Caco-2 (cell line): ENCODE measurements around the gene SMIM44. TPM values are rescaled to one million over a fixed set of nuclear protein-coding genes. Genes with fewer than 3 reads are reported as not detected.
A peak's percentile ranks its signal among the peaks of the same experiment; 100 is the strongest.

Experiments used
- BruUV-seq: library from RNA; stranded (reverse); fragments of 400-500 nt; replicated peaks from 2 replicates; lab custom pipeline; 2021; lab: Mats Ljungman, UMichigan
- CTCF ChIA-PET: fragments of 300-600 bp; sonication (Branson Sonifier 250); formaldehyde crosslinking; loops from one replicate; lab custom pipeline; 2022; ENCODE audit warnings: antibody characterized with exemption; lab: Charles Lee
- POLR2A ChIA-PET: fragments of 300-600 bp; sonication (Branson Sonifier 250); formaldehyde crosslinking; loops from one replicate; lab custom pipeline; 2022; ENCODE audit warnings: antibody characterized with exemption; lab: Charles Lee
- DNase-seq, 2 experiments: peaks; one replicate each; pipeline versions ENCODE4 v3.0.0 to v3.0.0-alpha.2; 2020 to 2022
- H3K27me3 ChIP-seq: replicated peaks from 2 replicates; pipeline ENCODE4 v1.6.0; 2011; ENCODE audit warnings: low read length; ENCODE audit not compliant: control insufficient read depth, insufficient read depth
- H3K36me3 ChIP-seq: 2 replicates; pipeline ENCODE4 v1.5.1; 2011; ENCODE audit warnings: low read length; ENCODE audit not compliant: control insufficient read depth, insufficient read depth
- H3K4me1 ChIP-seq: fragments of 250-450 bp; sonication (Bioruptor Pico); 2 replicates; pipeline ENCODE4 v1.5.1; 2020; ENCODE audit warnings: mild to moderate bottlenecking
- H3K4me3 ChIP-seq: 2 replicates; pipeline ENCODE4 v1.5.1; 2011; ENCODE audit warnings: low read depth, mild to moderate bottlenecking, control low read depth, low read length
- H3K9me3 ChIP-seq: fragments of 250-450 bp; sonication (Bioruptor Pico); 2 replicates; pipeline ENCODE4 v1.5.1; 2020; ENCODE audit warnings: mild to moderate bottlenecking, moderate library complexity
- H3K27ac Mint-ChIP-seq: one replicate; pipeline ENCODE4 v1.8.0; 2022; ENCODE audit warnings: mixed read lengths; ENCODE audit not compliant: unreplicated experiment
- H3K27me3 Mint-ChIP-seq: one replicate; pipeline ENCODE4 v1.8.0; 2022; ENCODE audit warnings: mixed read lengths; ENCODE audit not compliant: insufficient read depth, unreplicated experiment
- H3K36me3 Mint-ChIP-seq: one replicate; pipeline ENCODE4 v1.8.0; 2022; ENCODE audit warnings: mild to moderate bottlenecking, mixed read lengths; ENCODE audit not compliant: insufficient read depth, unreplicated experiment
- H3K4me1 Mint-ChIP-seq: one replicate; pipeline ENCODE4 v1.8.0; 2022; ENCODE audit warnings: low read depth, mixed read lengths; ENCODE audit not compliant: unreplicated experiment
- H3K4me3 Mint-ChIP-seq: one replicate; pipeline ENCODE4 v1.8.0; 2022; ENCODE audit warnings: mild to moderate bottlenecking, moderate library complexity, mixed read lengths; ENCODE audit not compliant: unreplicated experiment
- H3K9me3 Mint-ChIP-seq: one replicate; pipeline ENCODE4 v1.8.0; 2022; ENCODE audit warnings: mixed read lengths; ENCODE audit not compliant: unreplicated experiment
- intact Hi-C: fragments of 100-400 bp; cut with micrococcal nuclease; formaldehyde crosslinking; loops from one replicate; pipeline ENCODE4 v1.10.0; 2022; ENCODE audit not compliant: unreplicated experiment
- total RNA-seq: library from RNA; stranded (reverse); gene quantifications from 2 replicates; pipeline ENCODE4 v1.2.3, GENCODE V29; 2022
- TF ChIP-seq, protein P1 (sequence below), 2 experiments: fragments of 200-600 bp in 1 of 2; IDR thresholded peaks; 1 replicate in 1 of 2; 2 replicates in 1 of 2; pipeline versions ENCODE4 v1.5.1 to v1.8.0; 2011 to 2022; ENCODE audit warnings: antibody characterized with exemption in 1 of 2, control low read depth in 1 of 2, inconsistent platforms in 1 of 2, low read depth in 1 of 2, low read length in 1 of 2, mild to moderate bottlenecking in 1 of 2, moderate library complexity in 1 of 2; ENCODE audit not compliant: insufficient read depth in 1 of 2, severe bottlenecking in 1 of 2, unreplicated experiment in 1 of 2

The SMIM44 gene
- total RNA-seq, 1 experiment from 2014 or later = not detected

DNA sequence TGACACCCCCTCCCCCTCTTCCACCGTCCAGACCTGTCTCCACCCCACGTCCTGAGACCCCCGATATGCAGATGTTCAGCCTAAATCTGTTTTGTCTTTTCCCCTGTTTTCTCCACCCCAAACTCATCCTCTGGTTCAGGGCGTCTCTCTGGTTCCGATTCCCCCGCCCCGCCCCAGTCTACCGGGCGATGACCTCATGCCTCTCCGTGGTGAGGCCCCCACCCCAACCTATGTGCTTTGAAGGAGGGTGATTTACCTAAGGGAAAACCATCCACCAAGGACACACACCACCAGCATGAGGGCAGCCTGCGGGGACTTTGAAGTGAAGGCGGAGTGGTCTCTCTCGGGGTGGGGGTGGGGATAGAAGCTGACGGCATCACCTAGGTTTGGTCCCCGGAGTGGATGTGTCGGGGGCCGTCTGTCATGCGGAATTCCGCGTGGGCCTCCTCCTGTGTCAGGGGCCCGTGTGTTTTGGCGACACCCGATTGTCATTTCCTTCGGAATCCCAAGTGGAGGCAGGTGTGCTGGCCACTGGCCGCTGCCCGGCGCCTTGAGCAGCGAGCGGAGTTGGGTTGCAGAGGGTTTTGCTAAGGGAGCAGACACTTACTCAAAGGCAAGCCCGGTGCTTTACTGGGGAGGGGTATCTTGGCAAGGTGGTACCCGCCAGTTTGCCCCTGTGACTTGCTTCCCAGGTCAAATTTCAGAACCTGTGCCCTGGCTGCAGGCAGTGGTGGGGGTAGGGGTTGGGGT is 24.3 kb upstream of the SMIM44 start:
- Histone ChIP-seq H3K4me3 (peak overlapping the region; percentile 61), H3K27me3 (no peaks in the 10 kb centered on the region), H3K4me1 (no peaks in the 10 kb centered on the region; the same call in 1 of the 2 replicates), H3K9me3 (no peaks in the 10 kb centered on the region), H3K36me3 (peaks cover 1% of the 10 kb centered on the region)
- no peaks in the 10 kb centered on the region for H3K9me3 Mint-ChIP-seq
- DNase-seq = no peak
- peaks cover 29% of the 10 kb centered on the region for H3K36me3 Mint-ChIP-seq
- CTCF ChIA-PET = interaction anchor here (0.9 to 1.4 kb wide), 2 partner anchors 22 to 38 kb away, joined by 4 to 5 read pairs; no protein-coding TSS in a partner anchor
- no TSS peak for BruUV-seq
- no peaks in the 10 kb centered on the region for H3K4me1 Mint-ChIP-seq
- peak overlapping the region; percentile 80 for H3K4me3 Mint-ChIP-seq
- intact Hi-C loops = no loop called here
- peak overlapping the region; percentile 84 for H3K27ac Mint-ChIP-seq
- no peaks in the 10 kb centered on the region for H3K27me3 Mint-ChIP-seq
- POLR2A ChIA-PET = interaction anchor here (0.6 kb wide), 1 partner anchor 318 kb away, joined by 3 read pairs; no protein-coding TSS in a partner anchor
- TF ChIP-seq, protein P1, sequence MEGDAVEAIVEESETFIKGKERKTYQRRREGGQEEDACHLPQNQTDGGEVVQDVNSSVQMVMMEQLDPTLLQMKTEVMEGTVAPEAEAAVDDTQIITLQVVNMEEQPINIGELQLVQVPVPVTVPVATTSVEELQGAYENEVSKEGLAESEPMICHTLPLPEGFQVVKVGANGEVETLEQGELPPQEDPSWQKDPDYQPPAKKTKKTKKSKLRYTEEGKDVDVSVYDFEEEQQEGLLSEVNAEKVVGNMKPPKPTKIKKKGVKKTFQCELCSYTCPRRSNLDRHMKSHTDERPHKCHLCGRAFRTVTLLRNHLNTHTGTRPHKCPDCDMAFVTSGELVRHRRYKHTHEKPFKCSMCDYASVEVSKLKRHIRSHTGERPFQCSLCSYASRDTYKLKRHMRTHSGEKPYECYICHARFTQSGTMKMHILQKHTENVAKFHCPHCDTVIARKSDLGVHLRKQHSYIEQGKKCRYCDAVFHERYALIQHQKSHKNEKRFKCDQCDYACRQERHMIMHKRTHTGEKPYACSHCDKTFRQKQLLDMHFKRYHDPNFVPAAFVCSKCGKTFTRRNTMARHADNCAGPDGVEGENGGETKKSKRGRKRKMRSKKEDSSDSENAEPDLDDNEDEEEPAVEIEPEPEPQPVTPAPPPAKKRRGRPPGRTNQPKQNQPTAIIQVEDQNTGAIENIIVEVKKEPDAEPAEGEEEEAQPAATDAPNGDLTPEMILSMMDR (IDR thresholded peaks at IDR 0.05; ENCODE audit: insufficient read depth in 1 of 2, low read depth in 1 of 2, low read length in 1 of 2, severe bottlenecking in 1 of 2, unreplicated experiment in 1 of 2) = no peak

DNA sequence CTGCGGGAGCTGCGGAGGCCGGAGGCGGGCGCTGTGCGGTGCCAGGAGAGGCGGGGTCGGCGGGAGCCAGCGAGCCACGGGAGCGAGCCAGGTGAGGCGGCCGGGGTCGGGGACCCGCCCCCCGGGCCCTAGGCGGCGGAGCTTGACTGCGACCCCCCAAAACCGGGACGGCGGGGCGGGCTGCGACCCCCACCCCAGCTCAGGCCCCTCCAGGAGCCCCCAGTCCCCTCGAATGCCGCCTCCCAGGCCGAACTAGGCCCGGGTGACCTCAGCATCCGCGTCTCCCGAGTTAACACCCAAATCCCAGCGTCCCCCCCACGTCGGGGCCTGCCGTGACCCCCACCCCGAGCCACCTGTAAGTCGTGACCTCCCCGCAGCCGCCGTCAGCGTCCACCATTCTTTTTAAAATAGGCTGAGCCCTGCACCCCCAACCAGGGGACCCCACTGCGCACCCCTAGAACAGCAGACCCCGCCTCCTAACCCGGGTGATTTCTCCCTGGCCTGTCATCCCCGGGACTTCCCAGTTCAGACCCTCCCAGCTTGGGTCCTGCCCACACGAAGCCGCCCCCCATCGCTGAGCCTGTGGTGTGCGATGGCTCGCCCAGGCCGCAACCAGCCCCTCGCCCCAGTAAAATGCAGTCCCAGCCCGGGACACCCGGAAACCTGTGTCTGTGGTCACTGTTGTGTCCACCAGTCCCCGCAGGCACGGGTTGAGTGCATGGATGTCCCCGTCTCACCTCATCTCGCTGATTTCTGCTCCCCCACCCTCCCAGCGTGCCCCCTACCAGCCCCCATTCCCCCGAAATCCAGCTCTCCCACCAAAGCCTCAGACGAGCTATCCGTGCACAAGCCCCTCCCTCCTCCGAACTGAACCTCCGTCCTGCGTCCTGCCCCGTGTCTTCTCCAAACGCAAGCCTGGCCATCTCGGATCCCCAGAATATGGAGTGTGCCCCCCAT is 23.4 kb upstream of the SMIM44 start:
- no TSS peak for BruUV-seq
- Mint-ChIP-seq H3K27ac (peak overlapping the region; percentile 84), H3K9me3 (no peaks in the 10 kb centered on the region), H3K4me3 (peak overlapping the region; percentile 80), H3K36me3 (peaks cover 29% of the 10 kb centered on the region), H3K27me3 (no peaks in the 10 kb centered on the region), H3K4me1 (no peaks in the 10 kb centered on the region)
- TF ChIP-seq, protein P1 (IDR thresholded peaks at IDR 0.05; ENCODE audit: insufficient read depth in 1 of 2, low read depth in 1 of 2, low read length in 1 of 2, severe bottlenecking in 1 of 2, unreplicated experiment in 1 of 2) = no peak
- DNase-seq = peak in 1 of 2 experiments; percentile 14
- peaks cover 1% of the 10 kb centered on the region; the same call in 1 of the 2 replicates for H3K36me3 ChIP-seq
- no peaks in the 10 kb centered on the region for H3K9me3 ChIP-seq
- POLR2A ChIA-PET = interaction anchor here (0.6 kb wide), 1 partner anchor 317 kb away, joined by 3 read pairs; no protein-coding TSS in a partner anchor
- H3K27me3 ChIP-seq = no peaks in the 10 kb centered on the region
- intact Hi-C loops = no loop called here
- CTCF ChIA-PET = interaction anchor here (0.9 to 1.4 kb wide), 2 partner anchors 21 to 37 kb away, joined by 4 to 5 read pairs; no protein-coding TSS in a partner anchor
- H3K4me1 ChIP-seq = no peaks in the 10 kb centered on the region; the same call in 1 of the 2 replicates
- H3K4me3 ChIP-seq = peak overlapping the region; percentile 61
